Bronchial epithelial cell (primary cell): Measurements from ENCODE around the gene SLC16A1. TPM values are rescaled to one million over a fixed set of nuclear protein-coding genes. Genes with fewer than 3 reads are reported as not detected.
A peak's percentile ranks its signal among the peaks of the same experiment; 100 is the strongest.

Experiments used
- DNase-seq: peaks from one replicate; pipeline ENCODE4 v3.0.0-alpha.2; 2010; ENCODE audit warnings: low read depth
- FAIRE-seq: peaks from 2 replicates; lab custom pipeline; 2011; peaks lifted over from hg19 to GRCh38; lab: Jason Lieb, UNC
- H3K27me3 ChIP-seq: 2 replicates; pipeline ENCODE4 v1.5.1; 2011; ENCODE audit warnings: low read length; ENCODE audit not compliant: control insufficient read depth, insufficient read depth
- H3K36me3 ChIP-seq: 2 replicates; pipeline ENCODE4 v1.5.1; 2011; ENCODE audit warnings: low read length; ENCODE audit not compliant: control insufficient read depth, insufficient read depth
- H3K4me3 ChIP-seq: 2 replicates; pipeline ENCODE4 v1.5.1; 2011; ENCODE audit warnings: mild to moderate bottlenecking, low read depth, low read length, control low read depth
- CTCF ChIP-seq: IDR thresholded peaks from 2 replicates; pipeline ENCODE4 v1.5.1; 2011; ENCODE audit warnings: mild to moderate bottlenecking, moderate library complexity, low read length, control low read depth, inconsistent platforms; ENCODE audit not compliant: insufficient read depth, severe bottlenecking
- total RNA-seq: library from RNA; depleted of rRNA; stranded (reverse); fragments of >200 nt; gene quantifications from 2 replicates; pipeline ENCODE4 v1.2.1, GENCODE V29; 2014

The SLC16A1 gene
- total RNA-seq, 1 donor from 2014 or later: 213 TPM

- TF ChIP-seq CTCF: no peak
- no peak for DNase-seq
- no peaks in the 10 kb centered on the region for H3K27me3 ChIP-seq
- FAIRE-seq: no peak
- peaks cover 1% of the 10 kb centered on the region for H3K36me3 ChIP-seq
- H3K4me3 ChIP-seq: peak overlapping the region; percentile 97
Observed at GRCh38 chr1:112954017-112954650, 1.9 kb downstream of the SLC16A1 start.

DNA sequence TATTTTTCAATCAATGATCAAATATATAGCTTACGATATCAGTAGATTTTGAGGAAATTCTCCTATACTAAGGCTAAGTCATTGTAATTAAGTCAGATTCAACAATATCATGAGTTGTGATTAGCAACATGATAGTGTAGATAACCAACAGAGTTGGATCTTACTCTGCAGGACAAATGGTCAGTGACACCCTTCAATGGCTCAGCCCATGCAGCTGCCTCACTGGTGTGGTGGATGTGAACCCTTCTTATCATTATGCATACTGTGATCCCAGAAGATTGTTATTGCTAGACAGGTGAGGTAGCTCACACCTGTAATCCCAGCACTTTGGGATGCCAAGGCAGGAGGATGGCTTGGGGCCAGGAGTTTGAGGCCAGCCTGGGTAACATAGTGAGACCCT, 5.6 kb downstream of the SLC16A1 start:
- no peak for FAIRE-seq
- no peak for TF ChIP-seq CTCF
- Histone ChIP-seq H3K4me3 (no peak overlapping the region), H3K36me3 (peaks cover 1% of the 10 kb centered on the region), H3K27me3 (no peaks in the 10 kb centered on the region)
- DNase-seq: no peak

DNA sequence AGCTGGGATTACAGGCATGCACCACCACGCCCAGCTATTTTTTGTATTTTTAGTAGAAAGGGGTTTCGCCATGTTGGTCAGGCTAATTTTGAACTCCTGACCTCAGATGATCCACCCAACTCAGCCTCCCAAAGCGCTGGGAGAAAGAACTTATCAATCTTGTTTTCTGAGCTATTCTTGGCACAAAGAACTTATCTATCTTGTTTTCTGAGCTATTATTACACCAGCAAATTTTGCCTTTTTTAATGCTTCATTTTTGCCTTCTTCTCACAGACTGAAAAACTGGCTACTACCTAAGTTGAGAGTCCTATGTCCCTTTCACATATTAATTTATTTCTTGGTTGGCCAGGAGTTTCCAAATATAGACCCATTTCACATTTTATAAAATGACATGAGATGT, 9.3 kb downstream of the SLC16A1 start:
- Histone ChIP-seq H3K27me3 (no peaks in the 10 kb centered on the region), H3K4me3 (no peak overlapping the region), H3K36me3 (peaks cover 1% of the 10 kb centered on the region)
- TF ChIP-seq CTCF: no peak
- no peak for DNase-seq
- FAIRE-seq: no peak

GRCh38 chr1:112939810-112940209, 16.2 kb downstream of the SLC16A1 start:
- DNase-seq: no peak
- FAIRE-seq: no peak
- no peak for TF ChIP-seq CTCF
- H3K4me3 ChIP-seq: no peak overlapping the region
- no peaks in the 10 kb centered on the region for H3K36me3 ChIP-seq
- H3K27me3 ChIP-seq: no peaks in the 10 kb centered on the region

DNA sequence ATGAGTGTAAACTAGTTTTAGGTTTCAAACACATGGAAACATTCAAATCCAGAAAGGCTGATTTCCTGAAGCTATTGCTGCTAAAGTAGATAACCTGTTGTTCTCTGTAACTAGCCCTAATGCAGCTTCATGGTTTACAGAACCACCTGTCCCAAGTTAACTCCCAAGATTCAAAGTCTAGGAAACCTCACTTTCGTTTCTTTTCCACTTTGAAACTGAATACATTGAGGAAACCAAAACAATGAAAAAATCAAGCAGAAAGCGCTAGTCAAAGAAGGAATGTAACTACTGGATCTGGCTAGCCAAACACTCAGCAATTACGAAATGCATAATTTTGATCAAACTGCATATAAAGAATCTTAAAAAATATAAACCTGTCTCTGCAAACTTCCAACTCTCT, 17.8 kb downstream of the SLC16A1 start:
- TF ChIP-seq CTCF: no peak
- DNase-seq (peak; percentile 9), FAIRE-seq (no peak)
- Histone ChIP-seq H3K27me3 (no peaks in the 10 kb centered on the region), H3K36me3 (no peaks in the 10 kb centered on the region), H3K4me3 (no peak overlapping the region)

DNA sequence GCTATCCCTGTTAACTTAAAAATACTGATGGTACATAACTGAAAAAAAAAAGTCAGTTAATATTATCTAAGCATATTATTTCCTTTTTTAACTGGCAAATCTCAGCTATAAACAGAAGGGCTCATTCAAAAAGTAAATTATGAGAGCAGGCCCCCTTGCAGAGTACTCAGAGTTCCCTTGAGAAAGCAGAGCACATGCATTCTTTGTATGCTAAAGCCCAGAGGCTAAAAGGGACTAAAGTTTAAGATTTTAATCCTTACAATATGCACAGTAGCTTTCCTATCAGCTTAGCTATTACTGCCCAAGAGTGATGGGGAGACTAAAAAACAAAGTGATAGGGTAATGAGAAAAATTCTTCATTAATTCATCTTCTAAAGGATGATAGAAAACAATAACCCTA, 18.5 kb downstream of the SLC16A1 start:
- no peaks in the 10 kb centered on the region for H3K27me3 ChIP-seq
- H3K4me3 ChIP-seq: no peak overlapping the region
- DNase-seq: peak; percentile 18
- no peak for TF ChIP-seq CTCF
- H3K36me3 ChIP-seq: no peaks in the 10 kb centered on the region
- FAIRE-seq: no peak
